Measurements from ENCODE around the gene TMEM163.

Gene TMEM163

DNA sequence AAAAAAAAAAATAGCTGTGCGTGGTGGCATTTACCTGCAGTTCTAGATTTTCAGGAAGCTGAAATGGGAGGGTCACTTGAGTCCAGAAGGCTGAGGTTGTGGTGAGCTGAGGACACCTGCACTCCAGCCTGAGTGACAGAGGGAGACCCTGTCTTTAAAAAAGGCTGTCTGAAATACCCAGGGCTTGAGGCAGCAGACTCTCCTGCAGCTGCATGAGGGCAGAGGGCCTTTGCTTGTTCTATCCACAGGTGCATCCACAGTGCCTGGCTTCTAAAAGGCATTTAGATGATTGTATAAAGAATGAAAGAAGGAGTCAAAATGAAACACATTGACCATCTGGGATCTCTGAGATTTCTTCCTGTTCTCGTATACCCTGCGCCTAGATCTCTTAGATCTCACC, 312.1 kb downstream of the TMEM163 start:
- no CpG with 5 or more reads among the region's 3 CpGs for WGBS (ENCODE audit: extremely low coverage, insufficient coverage, insufficient read length)
- no peak overlapping the region for H3K23ac ChIP-seq (ENCODE audit: low read length)
- no peak overlapping the region for H4K12ac ChIP-seq (ENCODE audit: low read depth, low read length)
- H2BK120ac ChIP-seq (ENCODE audit: insufficient read depth, low read length, poor library complexity) = no peak overlapping the region
- H3K14ac ChIP-seq (ENCODE audit: low read length) = no peak overlapping the region
- H2AK5ac ChIP-seq (ENCODE audit: low read length) = no peak overlapping the region
- no peak for DNase-seq
- no peak overlapping the region for H3K4me3 ChIP-seq (ENCODE audit: low read depth, low read length)
- H3K79me2 ChIP-seq (ENCODE audit: control insufficient read depth, insufficient read depth, low read length, poor library complexity) = no peaks in the 10 kb centered on the region
- no peak overlapping the region for H2BK12ac ChIP-seq (ENCODE audit: low read length)
- H3K4ac ChIP-seq (ENCODE audit: low read depth, low read length) = no peak overlapping the region
- H3K9ac ChIP-seq (ENCODE audit: low read length) = no peak overlapping the region
- no peak overlapping the region for H3K4me2 ChIP-seq (ENCODE audit: low read length)
- no peak overlapping the region for H3K27ac ChIP-seq (ENCODE audit: low read depth, low read length)
- H2BK5ac ChIP-seq (ENCODE audit: low read depth, low read length, poor library complexity) = no peak overlapping the region
- no peaks in the 10 kb centered on the region for H3K79me1 ChIP-seq (ENCODE audit: low read length)
- H4K8ac ChIP-seq (ENCODE audit: low read depth, low read length) = no peak overlapping the region
- H2AFZ ChIP-seq (ENCODE audit: insufficient read depth, low read length, poor library complexity) = no peak overlapping the region
- H3K36me3 ChIP-seq (ENCODE audit: control insufficient read depth in 1 of 2, insufficient read depth in 2 of 2, low read length in 2 of 2) = no peaks in the 10 kb centered on the region
- no peaks in the 10 kb centered on the region for H3K9me3 ChIP-seq (ENCODE audit: insufficient read depth, low read depth, low read length)
- peaks cover 0 to 2% of the 10 kb centered on the region in 2 experiments for H3K4me1 ChIP-seq (ENCODE audit: control insufficient read depth in 1 of 2, insufficient read depth in 2 of 2, low read length in 2 of 2)
- no peaks in the 10 kb centered on the region for H3K27me3 ChIP-seq (ENCODE audit: insufficient read depth, low read length)
- no peak overlapping the region for H3K18ac ChIP-seq (ENCODE audit: low read length)
- H4K91ac ChIP-seq (ENCODE audit: low read depth, low read length) = no peak overlapping the region

DNA sequence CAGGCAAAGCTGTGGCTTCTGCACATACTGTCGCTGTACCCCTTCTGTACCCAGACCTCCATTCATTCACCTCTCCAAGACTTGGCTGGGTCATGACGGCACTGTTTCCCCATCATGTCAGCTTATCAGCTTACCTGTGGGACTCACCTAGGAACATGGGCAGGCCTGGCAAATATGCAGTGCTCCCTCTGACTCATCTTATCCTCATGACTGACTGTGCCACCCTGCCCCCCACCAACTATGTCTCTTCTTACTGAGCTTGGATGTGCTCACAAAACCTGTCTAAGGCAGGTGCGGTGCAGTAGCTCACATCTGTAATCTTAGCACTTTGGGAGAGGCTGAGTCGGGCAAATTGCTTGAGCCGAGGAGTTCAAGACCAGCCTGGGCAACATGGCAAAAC, 312.5 kb downstream of the TMEM163 start:
- no peak overlapping the region for H3K4me3 ChIP-seq (ENCODE audit: low read depth, low read length)
- no peak overlapping the region for H3K9ac ChIP-seq (ENCODE audit: low read length)
- no CpG with 5 or more reads among the region's 5 CpGs for WGBS (ENCODE audit: extremely low coverage, insufficient coverage, insufficient read length)
- no peak overlapping the region for H2BK5ac ChIP-seq (ENCODE audit: low read depth, low read length, poor library complexity)
- H3K9me3 ChIP-seq (ENCODE audit: insufficient read depth, low read depth, low read length) = peaks cover under 1% of the 10 kb centered on the region
- H4K91ac ChIP-seq (ENCODE audit: low read depth, low read length) = no peak overlapping the region
- H4K12ac ChIP-seq (ENCODE audit: low read depth, low read length) = no peak overlapping the region
- no peak overlapping the region for H3K27ac ChIP-seq (ENCODE audit: low read depth, low read length)
- H3K79me2 ChIP-seq (ENCODE audit: control insufficient read depth, insufficient read depth, low read length, poor library complexity) = no peaks in the 10 kb centered on the region
- no peak overlapping the region for H3K23ac ChIP-seq (ENCODE audit: low read length)
- peaks cover 0 to 2% of the 10 kb centered on the region in 2 experiments for H3K4me1 ChIP-seq (ENCODE audit: control insufficient read depth in 1 of 2, insufficient read depth in 2 of 2, low read length in 2 of 2)
- no peaks in the 10 kb centered on the region for H3K79me1 ChIP-seq (ENCODE audit: low read length)
- no peak overlapping the region for H2AFZ ChIP-seq (ENCODE audit: insufficient read depth, low read length, poor library complexity)
- no peak overlapping the region for H3K18ac ChIP-seq (ENCODE audit: low read length)
- H3K4ac ChIP-seq (ENCODE audit: low read depth, low read length) = no peak overlapping the region
- no peak overlapping the region for H2BK120ac ChIP-seq (ENCODE audit: insufficient read depth, low read length, poor library complexity)
- no peak overlapping the region for H3K4me2 ChIP-seq (ENCODE audit: low read length)
- no peaks in the 10 kb centered on the region for H3K27me3 ChIP-seq (ENCODE audit: insufficient read depth, low read length)
- H4K8ac ChIP-seq (ENCODE audit: low read depth, low read length) = no peak overlapping the region
- no peak overlapping the region for H2BK12ac ChIP-seq (ENCODE audit: low read length)
- no peak overlapping the region for H3K14ac ChIP-seq (ENCODE audit: low read length)
- H2AK5ac ChIP-seq (ENCODE audit: low read length) = no peak overlapping the region
- H3K36me3 ChIP-seq (ENCODE audit: control insufficient read depth in 1 of 2, insufficient read depth in 2 of 2, low read length in 2 of 2) = no peaks in the 10 kb centered on the region
- peak in 1 of 2 donors; percentile 36 for DNase-seq
